B cell (primary cell): ENCODE data around the gene IL36A. TPM values are rescaled to one million over a fixed set of nuclear protein-coding genes. Genes with fewer than 3 reads are reported as not detected.

Experiments
- ATAC-seq: fragments of 200-7000 bp; cut with Tn5 transposase; one replicate; pipeline ENCODE4 v1.10.0; 2021; ENCODE audit warnings: low read depth, mild to moderate bottlenecking, moderate number of reproducible peaks, moderate library complexity
- CTCF ChIA-PET: fragments of 350-600 bp; sonication (Branson Sonifier 250); formaldehyde crosslinking; loops from one replicate; lab custom pipeline; 2021; ENCODE audit warnings: antibody characterized with exemption, inconsistent platforms; lab: Charles Lee
- POLR2A ChIA-PET: fragments of 350-600 bp; sonication (Branson Sonifier 250); formaldehyde crosslinking; loops from one replicate; lab custom pipeline; 2021; ENCODE audit warnings: antibody characterized with exemption; lab: Charles Lee
- DNase-seq: peaks from one replicate; pipeline ENCODE4 v3.0.0; 2013
- H2AFZ ChIP-seq: 2 replicates; pipeline ENCODE4 v1.6.1; 2012; ENCODE audit warnings: mild to moderate bottlenecking, low read depth, low read length; ENCODE audit not compliant: insufficient read depth, poor library complexity, severe bottlenecking
- H3K27ac ChIP-seq, 2 donors: 1 replicate in 1 of 2; 2 replicates in 1 of 2; pipeline ENCODE4 v1.5.1; 2012 to 2013; ENCODE audit warnings: low read length in 2 of 2, mild to moderate bottlenecking in 2 of 2, moderate library complexity in 1 of 2
- H3K27me3 ChIP-seq, 4 experiments: fragments of 200-600 bp in 1 of 4; sonication (generic) in 1 of 4; replicated peaks in 1 of 4; 1 replicate in 2 of 4; 2 replicates in 2 of 4; pipeline versions ENCODE4 v1.6.1 to v1.7.0; 2013 to 2016; ENCODE audit warnings: low read length in 3 of 4, mild to moderate bottlenecking in 2 of 4, mixed read lengths in 1 of 4, moderate library complexity in 1 of 4; ENCODE audit not compliant: insufficient read depth in 4 of 4, control insufficient read depth in 3 of 4; ENCODE audit errors: control extremely low read depth in 1 of 4
- H3K36me3 ChIP-seq, 2 experiments: replicated peaks in 1 of 2; 1 replicate in 1 of 2; 2 replicates in 1 of 2; pipeline versions ENCODE4 v1.6.1 to v1.7.1; 2013; ENCODE audit warnings: low read length in 1 of 2; ENCODE audit not compliant: insufficient read depth in 2 of 2, control insufficient read depth in 1 of 2; ENCODE audit errors: control extremely low read depth in 1 of 2, extremely low read depth in 1 of 2
- H3K4me1 ChIP-seq, 2 donors: fragments of 200-600 bp in 1 of 2; sonication (generic) in 1 of 2; 1 replicate in 1 of 2; 2 replicates in 1 of 2; pipeline versions ENCODE4 v1.5.1 to v1.6.1; 2013 to 2017; ENCODE audit warnings: low read length in 2 of 2; ENCODE audit not compliant: control insufficient read depth in 2 of 2, insufficient read depth in 2 of 2
- H3K4me2 ChIP-seq: replicated peaks from 2 replicates; pipeline ENCODE3; 2012; ENCODE audit warnings: mild to moderate bottlenecking, low read depth, low read length; ENCODE audit not compliant: poor library complexity, severe bottlenecking
- H3K4me3 ChIP-seq, 5 experiments: fragments of 200-600 bp in 1 of 5; sonication (generic) in 1 of 5; 1 replicate in 3 of 5; 2 replicates in 2 of 5; pipeline versions ENCODE4 v1.5.1 to v1.7.0; 2011 to 2016; ENCODE audit warnings: low read length in 4 of 5, mild to moderate bottlenecking in 4 of 5, low read depth in 2 of 5, control low read depth in 1 of 5, moderate library complexity in 1 of 5; ENCODE audit not compliant: insufficient read depth in 1 of 5; ENCODE audit errors: control extremely low read depth in 1 of 5, extremely low read depth in 1 of 5
- H3K79me2 ChIP-seq: fragments of 200-600 bp; sonication (generic); one replicate; pipeline ENCODE4 v1.6.0; 2016; ENCODE audit warnings: low read length; ENCODE audit not compliant: control insufficient read depth, insufficient read depth
- H3K9ac ChIP-seq: fragments of 200-600 bp; sonication (generic); 2 replicates; pipeline ENCODE4 v1.6.1; 2017; ENCODE audit warnings: mild to moderate bottlenecking, low read length, moderate library complexity
- H3K9me3 ChIP-seq, 3 donors: one replicate each; pipeline versions ENCODE4 v1.6.1 to v1.7.1; 2013; ENCODE audit warnings: low read length in 2 of 3; ENCODE audit not compliant: control insufficient read depth in 2 of 3, insufficient read depth in 1 of 3; ENCODE audit errors: control extremely low read depth in 1 of 3
- H4K20me1 ChIP-seq: 2 replicates; pipeline ENCODE4 v1.6.0; 2012; ENCODE audit warnings: mild to moderate bottlenecking, low read length; ENCODE audit not compliant: insufficient read depth, control insufficient read depth, poor library complexity, severe bottlenecking
- H3K27ac Mint-ChIP-seq: one replicate; pipeline ENCODE4 v1.8.0; 2021; ENCODE audit warnings: mixed read lengths
- H3K27me3 Mint-ChIP-seq: one replicate; pipeline ENCODE4 v1.8.0; 2021; ENCODE audit warnings: mixed read lengths
- H3K4me1 Mint-ChIP-seq: one replicate; pipeline ENCODE4 v1.8.0; 2021; ENCODE audit warnings: mixed read lengths
- H3K4me3 Mint-ChIP-seq: one replicate; pipeline ENCODE4 v1.8.0; 2021; ENCODE audit warnings: mixed read lengths
- H3K9me3 Mint-ChIP-seq: one replicate; pipeline ENCODE4 v1.8.0; 2022; ENCODE audit warnings: mixed read lengths; ENCODE audit not compliant: insufficient read depth
- EZH2 ChIP-seq: IDR thresholded peaks from 2 replicates; pipeline ENCODE4 v1.6.1; 2012; ENCODE audit warnings: borderline replicate concordance, low read depth, mild to moderate bottlenecking, moderate library complexity, low read length; ENCODE audit not compliant: insufficient read depth, poor library complexity, severe bottlenecking
- WGBS: methylation state at CpG from one replicate; pipeline ENCODE4 v1.1.5; 2013; ENCODE audit warnings: missing lambda C conversion rate; ENCODE audit not compliant: insufficient coverage; 5-methylcytosine and 5-hydroxymethylcytosine counted together
- intact Hi-C: fragments of 100-400 bp; cut with micrococcal nuclease; formaldehyde crosslinking; loops from one replicate; pipeline ENCODE4 v1.10.0; 2022
- polyA plus RNA-seq: library from polyadenylated mRNA; depleted of rRNA; stranded (reverse); fragments of >200 nt; gene quantifications from 2 replicates; pipeline ENCODE4 v1.2.3, GENCODE V29; 2012
- total RNA-seq, 2 donors: library from RNA; stranded (reverse); fragments of 120-200 nt in 1 of 2; gene quantifications; 1 replicate in 1 of 2; 2 replicates in 1 of 2; pipeline versions ENCODE4 v1.2.3 to v1.2.4, GENCODE V29; 2013 to 2022
- TF ChIP-seq, protein P1 (sequence below): fragments of 200-600 bp; IDR thresholded peaks from one replicate; pipeline ENCODE4 v1.8.0; 2022; ENCODE audit warnings: antibody characterized with exemption, mild to moderate bottlenecking

The IL36A gene
- total and polyA plus RNA-seq, 2 donors (not counting 1 experiment from before 2014, with no cell fraction given), result not detected

GRCh38 chr2:113038291-113038690 lies 33.0 kb downstream of the IL36A start:
- intact Hi-C loops, result no loop called here
- Histone ChIP-seq H3K36me3 (no peaks in the 10 kb centered on the region), H3K9me3 (peaks cover 0 to under 1% (median 0%) of the 10 kb centered on the region in 3 donors), H3K4me2 (no peak overlapping the region), H3K27ac (no peak overlapping the region), H2AFZ (no peak overlapping the region), H4K20me1 (no peaks in the 10 kb centered on the region), H3K27me3 (peaks cover 0 to 9% (median 0%) of the 10 kb centered on the region in 4 experiments), H3K79me2 (no peaks in the 10 kb centered on the region), H3K9ac (no peak overlapping the region), H3K4me1 (no peaks in the 10 kb centered on the region), H3K4me3 (no peak overlapping the region)
- ATAC-seq (no peak), DNase-seq (no peak)
- Mint-ChIP-seq H3K4me3 (no peak overlapping the region), H3K27ac (no peak overlapping the region), H3K4me1 (no peaks in the 10 kb centered on the region), H3K9me3 (no peaks in the 10 kb centered on the region), H3K27me3 (peaks cover 51% of the 10 kb centered on the region)
- CTCF ChIA-PET, result no interaction called here
- 100% methylated on average over 1 of the region's 3 CpGs for WGBS
- POLR2A ChIA-PET, result no interaction called here
- no peak for TF ChIP-seq EZH2
- TF ChIP-seq, protein P1, sequence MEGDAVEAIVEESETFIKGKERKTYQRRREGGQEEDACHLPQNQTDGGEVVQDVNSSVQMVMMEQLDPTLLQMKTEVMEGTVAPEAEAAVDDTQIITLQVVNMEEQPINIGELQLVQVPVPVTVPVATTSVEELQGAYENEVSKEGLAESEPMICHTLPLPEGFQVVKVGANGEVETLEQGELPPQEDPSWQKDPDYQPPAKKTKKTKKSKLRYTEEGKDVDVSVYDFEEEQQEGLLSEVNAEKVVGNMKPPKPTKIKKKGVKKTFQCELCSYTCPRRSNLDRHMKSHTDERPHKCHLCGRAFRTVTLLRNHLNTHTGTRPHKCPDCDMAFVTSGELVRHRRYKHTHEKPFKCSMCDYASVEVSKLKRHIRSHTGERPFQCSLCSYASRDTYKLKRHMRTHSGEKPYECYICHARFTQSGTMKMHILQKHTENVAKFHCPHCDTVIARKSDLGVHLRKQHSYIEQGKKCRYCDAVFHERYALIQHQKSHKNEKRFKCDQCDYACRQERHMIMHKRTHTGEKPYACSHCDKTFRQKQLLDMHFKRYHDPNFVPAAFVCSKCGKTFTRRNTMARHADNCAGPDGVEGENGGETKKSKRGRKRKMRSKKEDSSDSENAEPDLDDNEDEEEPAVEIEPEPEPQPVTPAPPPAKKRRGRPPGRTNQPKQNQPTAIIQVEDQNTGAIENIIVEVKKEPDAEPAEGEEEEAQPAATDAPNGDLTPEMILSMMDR, result no peak

- Histone ChIP-seq H3K4me1 (no peaks in the 10 kb centered on the region), H3K4me3 (no peak overlapping the region), H3K27ac (no peak overlapping the region), H3K9me3 (peaks cover 0 to 2% (median 0%) of the 10 kb centered on the region in 3 donors), H2AFZ (no peak overlapping the region), H3K4me2 (no peak overlapping the region), H3K27me3 (peaks cover 0 to 4% (median 0%) of the 10 kb centered on the region in 4 experiments), H3K79me2 (no peaks in the 10 kb centered on the region), H4K20me1 (no peaks in the 10 kb centered on the region), H3K36me3 (no peaks in the 10 kb centered on the region), H3K9ac (no peak overlapping the region)
- Mint-ChIP-seq H3K4me1 (no peaks in the 10 kb centered on the region), H3K9me3 (no peaks in the 10 kb centered on the region), H3K27me3 (peaks cover 47% of the 10 kb centered on the region), H3K27ac (no peak overlapping the region), H3K4me3 (no peak overlapping the region)
- POLR2A ChIA-PET, result no interaction called here
- WGBS, result 100% methylated on average over 1 of the region's 2 CpGs
- intact Hi-C loops, result no loop called here
- TF ChIP-seq EZH2, result no peak
- TF ChIP-seq, protein P1, result no peak
- DNase-seq (no peak), ATAC-seq (no peak)
- CTCF ChIA-PET, result no interaction called here
These were observed 33.9 kb downstream of the IL36A start for GRCh38 chr2:113039158-113039557.
